Hepatic stellate cell (primary cell): ENCODE measurements around the gene PITPNM2.

Experiments
- DNase-seq: peaks from one replicate; pipeline ENCODE4 v3.0.0; 2011; ENCODE audit warnings: low spot score

The PITPNM2 gene

DNA sequence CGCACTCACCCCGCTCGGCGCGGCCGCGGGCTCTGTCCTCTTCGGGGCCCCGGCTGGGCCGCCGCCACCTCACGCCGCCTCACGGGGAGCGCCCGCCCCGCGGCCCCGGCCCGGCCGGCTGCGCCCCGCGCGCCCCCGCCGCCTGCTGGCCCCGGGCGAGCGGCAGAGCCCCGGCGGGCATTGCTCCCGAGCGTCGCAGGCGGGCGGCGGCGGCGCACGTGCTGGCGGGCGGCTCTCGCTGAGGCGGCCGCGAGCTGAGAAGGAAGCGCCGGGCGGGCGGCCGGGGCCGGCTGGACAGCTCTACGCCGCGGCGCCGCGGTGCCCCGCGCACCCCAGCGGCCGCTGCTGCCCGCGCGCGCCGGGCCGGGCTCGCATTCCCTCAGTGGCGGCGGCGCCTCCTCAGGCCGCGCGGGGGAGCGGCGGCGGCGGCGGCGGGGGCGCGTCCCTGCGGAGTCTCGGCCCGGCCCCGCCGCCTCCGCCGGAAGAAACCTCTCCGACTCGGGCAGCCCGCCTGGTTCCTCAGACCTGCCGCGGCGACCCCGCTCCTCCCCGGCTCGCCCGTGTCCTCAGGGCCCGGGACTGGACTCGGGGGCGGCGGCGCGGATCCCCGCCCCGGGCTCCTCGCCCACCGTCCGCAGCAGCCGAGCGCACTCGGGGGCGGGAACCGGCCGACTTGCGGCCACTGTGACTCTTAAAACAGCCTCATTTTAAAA is at the start of gene PITPNM2:
Gene PITPNM2 (minus strand): TSS at position 347 of the 713 bp plus-strand sequence. CDS start 116,500 bp downstream, outside the sequence.
- DNase-seq = peak; percentile 76

DNA sequence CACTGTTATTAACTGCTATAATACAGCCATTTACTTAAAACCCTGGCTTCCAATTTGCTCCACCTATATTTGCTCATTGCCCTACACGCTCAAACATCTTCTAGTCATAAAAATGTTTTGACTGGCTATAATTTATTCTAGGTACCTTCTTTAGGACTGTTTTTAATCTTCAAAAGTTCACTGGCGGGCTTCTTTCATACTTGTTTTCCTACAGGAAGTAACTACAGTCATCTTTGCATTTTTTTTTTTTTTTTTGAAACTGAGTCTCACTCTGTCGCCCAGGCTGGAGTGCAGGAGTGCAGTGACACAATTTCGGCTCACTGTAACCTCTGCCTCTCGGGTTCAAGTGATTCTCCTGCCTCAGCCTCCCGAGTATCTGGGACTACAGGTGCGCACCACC is 49.5 kb upstream of the PITPNM2 start:
- no peak for DNase-seq

DNA sequence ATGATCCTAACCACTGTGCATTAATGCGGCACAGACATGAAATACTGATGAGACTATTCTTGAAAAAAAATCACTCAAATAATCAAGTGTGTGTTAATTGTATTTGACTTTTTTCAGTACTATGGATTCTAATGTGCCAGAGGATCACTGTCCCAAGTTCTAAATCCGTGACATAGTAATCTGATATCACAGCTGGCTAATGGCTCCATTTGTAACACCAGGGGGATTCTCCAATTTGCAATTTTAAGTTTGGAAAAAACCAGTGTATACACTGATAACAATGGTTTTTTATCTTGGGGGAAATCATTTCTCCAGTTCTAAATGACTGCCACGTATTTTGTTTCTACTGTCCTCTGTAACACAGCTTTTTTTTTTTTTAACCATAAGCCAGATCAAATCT is 49.0 kb upstream of the PITPNM2 start:
- DNase-seq = no peak

DNA sequence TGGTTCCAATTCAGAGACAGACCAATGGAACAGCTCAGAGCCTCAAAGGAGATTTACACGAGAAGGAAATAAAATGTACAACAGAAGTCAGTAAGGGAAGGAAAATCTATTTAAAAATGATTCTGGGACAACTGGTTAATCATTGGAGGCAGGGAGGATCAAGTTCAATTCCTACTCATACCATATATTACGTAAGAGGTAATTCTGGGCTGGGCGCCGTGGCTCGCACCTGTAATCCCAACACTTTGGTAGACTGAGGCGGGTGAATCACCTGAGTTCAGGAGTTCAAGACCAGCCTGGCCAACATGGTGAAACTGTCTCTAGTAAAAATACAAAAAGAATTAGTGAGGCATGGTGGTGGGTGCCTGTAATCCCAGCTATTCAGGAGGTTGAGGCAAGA is 36.7 kb upstream of the PITPNM2 start:
- DNase-seq = no peak

DNA sequence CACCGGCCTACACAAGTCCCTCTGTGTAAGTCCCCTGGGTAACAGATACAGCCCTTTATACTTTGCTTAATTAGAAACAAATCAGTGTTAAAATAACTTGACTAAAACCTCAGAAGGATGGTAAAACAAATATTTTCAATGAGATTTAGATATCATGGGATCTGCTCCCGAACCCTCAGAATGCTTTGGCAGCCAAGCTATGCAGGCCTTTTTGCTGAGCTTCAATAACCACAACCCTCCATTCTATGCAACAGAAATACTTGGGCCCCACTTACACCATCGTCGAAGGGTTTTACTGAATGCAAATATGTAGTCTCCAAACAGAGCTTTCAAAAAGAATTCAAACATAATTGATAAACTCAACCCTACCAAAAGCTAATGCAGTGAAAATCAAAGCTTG is 29.3 kb upstream of the PITPNM2 start:
- no peak for DNase-seq

DNA sequence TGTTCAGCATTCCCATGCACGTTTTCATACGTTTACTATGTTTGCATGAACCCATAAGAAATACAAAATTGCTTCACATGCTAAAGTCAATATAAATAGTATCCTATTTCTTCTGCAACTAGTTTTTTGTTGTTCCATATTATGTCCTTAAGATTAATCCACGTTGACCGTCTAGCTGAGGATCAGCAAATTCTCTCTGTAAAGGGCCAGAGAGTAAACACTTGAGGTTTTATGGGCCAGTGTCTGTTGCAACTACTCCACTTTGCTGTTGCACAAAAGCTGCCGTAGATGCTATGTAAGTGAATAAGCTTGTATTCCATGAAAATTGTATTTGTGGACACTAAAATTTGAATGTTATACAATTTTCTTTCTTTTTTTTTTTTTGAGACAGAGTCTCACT is 21.1 kb upstream of the PITPNM2 start:
- DNase-seq = no peak

DNA sequence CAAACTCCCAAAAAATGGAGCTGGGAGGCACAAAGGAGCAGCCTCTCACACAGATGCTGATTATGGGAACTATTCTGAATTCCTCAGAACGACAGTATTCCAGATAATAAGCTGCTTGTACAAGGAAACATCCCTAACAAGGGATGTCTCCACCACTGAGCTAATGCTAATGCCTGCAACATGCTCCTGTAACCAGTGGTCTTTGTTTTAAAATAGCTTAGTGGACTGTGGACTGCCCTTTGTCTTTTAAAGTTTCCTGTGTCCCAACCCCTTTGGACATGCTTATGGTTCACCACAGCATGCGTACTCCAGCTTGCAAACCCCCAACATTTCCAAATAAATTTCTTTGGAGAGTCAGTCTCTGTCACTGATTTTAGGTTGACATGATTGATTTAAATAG is 16.4 kb upstream of the PITPNM2 start:
- DNase-seq = no peak

DNA sequence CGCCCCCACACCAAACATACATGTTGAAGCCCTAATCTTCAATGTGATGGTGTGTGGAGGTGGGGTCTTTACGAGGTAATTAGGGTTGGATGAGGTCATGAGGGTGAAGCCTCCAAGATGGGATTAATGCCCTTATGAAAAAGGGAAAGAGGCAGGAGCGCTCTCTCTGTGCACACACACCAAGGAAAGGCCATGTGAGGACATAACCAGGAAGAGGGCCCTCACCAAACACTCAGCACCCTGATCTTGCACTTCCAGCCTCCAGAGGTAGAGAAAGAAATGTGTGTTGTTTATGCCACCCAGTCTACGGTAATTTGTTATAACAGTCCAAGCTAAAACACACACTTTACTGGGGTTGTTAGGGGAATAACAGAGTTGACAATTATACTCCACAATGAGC is 14.6 kb upstream of the PITPNM2 start:
- DNase-seq = no peak

DNA sequence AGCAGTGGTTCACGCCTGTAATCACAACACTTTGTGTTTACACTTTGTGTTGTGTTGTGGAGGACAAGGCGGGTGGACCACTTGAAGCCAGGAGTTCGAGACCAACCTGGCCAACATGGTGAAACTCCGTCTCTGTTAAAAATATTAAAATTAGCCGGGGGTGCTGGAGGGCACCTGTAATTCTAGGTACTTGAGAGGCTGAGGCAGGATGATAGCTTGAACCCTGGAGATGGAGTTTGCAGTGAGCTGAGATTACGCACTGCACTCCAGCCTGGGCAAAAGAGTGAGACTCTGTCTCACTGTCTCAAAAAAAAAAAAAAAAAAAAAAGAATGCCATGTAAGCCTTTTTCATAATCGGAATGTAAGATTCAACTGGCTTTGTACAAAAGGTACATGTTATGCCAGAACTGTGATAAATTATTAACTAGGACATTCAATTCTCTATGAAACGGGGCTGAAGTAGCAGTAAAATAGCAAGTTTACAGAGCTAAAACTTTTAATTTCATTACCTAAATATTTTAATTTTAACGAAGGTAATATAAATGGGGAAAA is 13.9 kb upstream of the PITPNM2 start:
- DNase-seq = no peak

DNA sequence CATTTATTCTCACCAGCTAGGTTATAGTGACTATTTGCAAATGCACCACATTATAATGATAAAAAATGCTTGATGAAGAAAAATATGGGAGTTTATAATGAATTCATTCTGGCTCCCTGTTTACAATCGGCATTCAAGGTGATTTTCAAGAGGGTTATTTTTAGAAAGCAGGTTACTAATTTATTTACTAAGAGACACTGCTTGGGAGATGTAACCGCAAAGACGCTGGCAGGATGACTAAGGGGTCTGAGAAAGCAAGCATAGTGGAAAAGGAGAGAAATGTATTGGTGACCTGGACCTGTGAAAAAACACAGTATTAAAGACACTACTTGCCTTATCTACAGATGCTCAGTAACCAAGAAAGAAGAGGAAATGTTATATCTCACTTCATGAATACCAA is 13.3 kb upstream of the PITPNM2 start:
- DNase-seq = no peak

DNA sequence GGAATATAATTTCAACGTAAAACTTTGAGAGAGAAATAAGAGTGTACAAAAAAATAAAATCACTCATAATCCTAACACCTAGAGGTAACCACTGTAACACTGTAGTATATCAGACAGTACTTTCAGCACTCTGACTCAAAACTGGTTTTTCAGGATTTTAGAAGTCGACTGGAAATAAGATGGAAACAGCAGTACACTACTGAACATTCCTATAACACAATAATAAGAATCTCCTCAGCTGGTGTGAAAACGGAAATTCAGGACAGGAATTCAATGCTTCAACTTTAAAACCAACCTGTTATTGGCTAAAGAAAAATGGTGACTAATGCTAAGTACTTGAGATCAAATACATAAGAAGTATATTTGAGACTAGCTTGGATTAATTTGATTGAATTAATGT is 12.3 kb upstream of the PITPNM2 start:
- no peak for DNase-seq

DNA sequence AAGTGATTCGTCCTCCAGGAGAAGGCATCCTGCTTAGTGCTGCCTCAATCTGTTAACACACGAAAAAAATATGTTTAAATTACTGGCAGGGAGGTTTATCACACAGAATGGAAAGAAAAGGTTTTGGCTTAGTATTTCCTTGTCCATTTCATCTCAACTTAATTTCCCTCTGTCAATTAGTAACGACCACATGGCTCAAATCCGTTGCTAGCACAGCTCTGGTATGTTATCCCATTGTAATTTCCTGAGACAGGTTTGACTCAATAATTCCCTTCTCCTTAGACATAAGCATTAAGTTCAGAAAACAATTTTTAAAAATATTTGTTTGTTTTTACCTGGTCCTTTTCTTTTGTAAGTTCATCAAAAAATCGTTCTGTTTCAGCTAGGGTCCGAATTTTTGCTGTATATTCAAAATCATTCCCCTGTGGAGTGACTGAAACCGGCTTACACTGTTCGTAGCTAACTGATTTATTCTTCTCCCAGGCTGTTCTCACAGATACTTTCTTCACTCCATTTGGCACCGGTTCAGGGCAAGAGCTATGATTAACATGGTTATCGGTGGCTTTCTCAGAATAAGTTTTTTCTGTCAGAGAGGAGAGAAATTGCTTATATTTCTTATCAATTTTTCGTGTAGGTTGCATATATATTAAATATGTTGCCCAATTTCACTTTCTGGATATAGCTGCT is 10.1 kb upstream of the PITPNM2 start:
- DNase-seq = no peak

DNA sequence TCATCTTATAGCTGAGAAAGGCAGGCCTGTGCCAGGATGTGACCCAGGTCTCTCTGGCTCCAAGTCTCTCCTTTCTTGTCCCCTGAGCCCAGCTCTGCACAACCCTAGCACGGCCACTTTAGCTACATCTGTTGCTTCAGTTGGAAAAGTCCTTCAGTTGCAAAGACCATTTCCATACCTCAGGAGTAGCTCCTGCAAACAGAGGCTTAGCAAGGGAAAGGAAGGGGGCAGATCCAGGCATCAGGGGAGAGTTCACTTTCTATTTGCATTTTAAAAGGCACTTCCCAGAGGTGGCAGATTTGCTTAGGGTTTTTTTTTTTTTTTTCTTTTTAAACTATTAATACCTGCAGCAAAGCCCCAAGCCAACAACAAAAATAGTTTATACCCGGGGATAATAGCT is 3.0 kb upstream of the PITPNM2 start:
- DNase-seq = no peak

DNA sequence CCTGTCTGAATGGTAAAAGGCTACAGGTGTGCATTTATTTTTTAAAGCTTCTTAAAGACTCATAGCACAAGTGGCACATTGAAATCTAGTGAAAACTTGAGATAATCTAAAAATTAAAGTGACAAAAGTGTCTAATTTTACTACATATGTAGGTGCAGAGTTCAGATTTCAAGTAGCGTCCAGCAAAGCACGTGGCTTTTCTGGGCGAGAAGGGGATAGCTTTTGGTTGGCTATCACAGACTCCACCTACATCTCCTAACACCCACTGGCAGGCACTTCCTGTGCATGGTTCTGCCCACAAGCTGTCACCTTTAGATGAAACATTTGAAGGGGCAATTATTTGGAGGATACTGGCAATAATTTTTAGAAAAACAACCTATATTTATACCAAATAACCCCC is 1.9 kb upstream of the PITPNM2 start:
- DNase-seq = no peak

DNA sequence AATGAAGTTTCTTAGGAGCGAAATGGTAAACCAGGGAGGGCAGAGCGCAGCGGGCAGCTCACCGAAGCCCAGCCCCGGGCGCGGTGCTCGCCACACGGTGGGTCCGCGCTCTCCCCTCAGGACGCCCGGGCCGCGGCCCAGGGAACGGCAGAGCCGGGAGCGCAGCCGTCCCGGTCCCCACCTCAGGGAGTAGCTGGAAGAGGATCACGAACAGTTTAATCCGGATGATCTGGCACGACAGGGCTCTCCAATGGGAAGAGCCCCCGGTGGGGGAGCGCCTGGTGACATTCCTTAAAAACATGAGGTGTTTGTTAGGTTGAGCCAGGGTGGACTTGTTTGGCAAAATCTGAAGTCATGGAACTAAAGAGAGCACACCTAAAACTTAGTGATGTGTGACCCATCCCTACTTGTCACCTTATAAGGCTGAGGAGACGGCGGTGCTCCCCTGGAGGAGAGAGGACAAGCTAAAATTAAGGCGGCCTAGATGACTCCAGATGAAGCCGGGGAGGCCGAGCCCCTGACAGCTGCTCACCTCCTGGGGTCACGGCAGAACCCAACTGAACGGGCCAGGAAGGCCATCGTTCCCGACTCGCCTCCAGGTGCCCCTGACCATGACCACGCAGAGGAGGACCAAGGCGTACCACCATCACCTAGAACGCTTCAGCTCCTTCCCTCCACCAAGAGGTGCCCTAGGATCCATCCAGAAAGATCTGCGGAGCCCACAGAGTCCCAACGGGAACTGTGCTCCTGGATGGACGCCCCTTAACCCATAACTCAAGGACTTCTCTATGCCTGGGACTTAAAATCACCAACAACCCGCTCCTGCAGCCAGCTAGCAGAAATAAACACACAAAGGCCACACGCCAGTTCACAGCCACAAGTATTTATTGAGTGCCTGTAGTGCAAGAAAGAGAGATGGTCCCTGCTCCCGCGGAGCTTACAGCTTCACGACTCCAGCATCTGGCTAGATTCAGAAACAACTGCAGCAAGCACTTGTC is 866 bp upstream of the PITPNM2 start:
- DNase-seq = peak; percentile 40

DNA sequence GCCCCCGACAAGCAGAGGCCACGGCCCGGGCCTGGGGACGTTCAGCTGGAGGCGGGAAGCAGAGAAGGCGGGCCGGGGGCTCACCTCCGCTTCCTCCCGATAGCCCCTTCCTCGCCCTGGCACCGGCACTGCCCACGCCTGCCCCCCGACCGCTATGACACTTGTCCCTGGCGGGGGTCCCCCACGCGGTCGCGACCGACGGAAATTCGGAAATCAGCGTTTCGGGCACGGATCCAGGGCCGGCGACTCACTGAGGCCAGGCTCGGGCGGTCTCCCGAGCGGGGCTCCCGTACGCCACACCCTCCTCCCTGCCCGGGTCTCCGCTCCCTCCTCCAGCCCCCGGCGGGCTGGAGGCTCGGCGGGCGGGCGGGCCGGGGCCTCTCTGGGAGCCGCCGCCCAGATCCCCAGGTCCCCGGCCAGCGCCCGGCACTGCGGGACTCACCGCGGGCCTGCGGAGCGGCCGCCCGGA is 581 bp downstream of the PITPNM2 start:
- DNase-seq = peak; percentile 55

DNA sequence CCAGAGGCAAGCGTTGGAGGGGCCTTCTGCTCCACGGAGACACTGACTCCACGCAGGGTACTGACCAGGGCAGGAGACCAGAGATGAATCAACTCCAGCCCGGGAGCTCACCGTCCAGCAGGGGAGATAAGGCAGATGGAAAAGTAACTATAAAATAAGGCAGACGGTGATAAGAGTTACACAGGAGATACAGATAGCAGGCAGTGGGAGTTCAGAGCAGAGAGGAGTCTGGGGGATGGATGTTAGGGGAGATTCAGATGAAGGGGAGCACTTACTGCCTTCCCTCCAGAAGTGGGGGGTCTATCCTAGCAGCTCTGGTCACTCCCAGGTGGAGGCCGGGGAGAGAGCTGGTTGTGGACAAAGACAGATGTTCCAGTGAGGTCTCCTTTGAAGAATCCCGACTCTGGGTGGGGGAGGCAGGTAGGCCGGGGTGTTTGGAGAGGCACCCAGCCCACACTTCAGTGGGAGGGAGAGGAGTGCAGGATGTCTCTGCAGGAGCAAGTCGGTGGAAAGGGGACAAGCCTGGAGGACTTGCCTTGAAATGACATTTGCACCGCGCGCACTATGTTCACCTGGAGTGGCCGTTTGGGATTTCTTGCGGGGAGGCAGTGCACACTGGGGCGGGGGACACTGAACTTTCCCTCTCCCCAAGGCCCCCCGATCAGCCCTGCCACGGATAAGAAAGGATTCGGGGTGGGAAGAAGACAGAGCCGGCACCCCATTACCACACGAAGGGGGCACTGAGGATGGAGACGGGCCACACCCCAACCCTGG is 1.2 kb downstream of the PITPNM2 start:
- peak; percentile 12 for DNase-seq

DNA sequence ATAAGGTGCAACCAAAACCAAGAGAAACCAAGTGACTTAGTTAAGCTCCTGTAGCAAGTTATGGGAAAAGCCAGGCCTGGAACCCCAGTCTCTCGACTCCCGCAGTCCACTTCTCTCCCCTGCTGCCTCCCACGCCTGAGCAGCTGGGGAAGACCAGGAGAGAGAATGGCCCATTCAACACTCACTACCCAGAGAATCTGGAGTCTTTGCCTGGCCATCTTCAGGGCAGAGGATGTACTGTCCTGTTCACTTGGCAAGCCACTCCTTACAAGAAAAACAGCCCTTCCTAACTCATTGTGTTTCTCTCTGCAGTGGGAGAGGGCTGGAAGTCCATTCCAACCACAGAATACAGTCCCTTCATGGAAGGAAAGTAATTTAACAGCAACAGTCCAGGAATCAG is 1.8 kb downstream of the PITPNM2 start:
- DNase-seq = peak; percentile 17

DNA sequence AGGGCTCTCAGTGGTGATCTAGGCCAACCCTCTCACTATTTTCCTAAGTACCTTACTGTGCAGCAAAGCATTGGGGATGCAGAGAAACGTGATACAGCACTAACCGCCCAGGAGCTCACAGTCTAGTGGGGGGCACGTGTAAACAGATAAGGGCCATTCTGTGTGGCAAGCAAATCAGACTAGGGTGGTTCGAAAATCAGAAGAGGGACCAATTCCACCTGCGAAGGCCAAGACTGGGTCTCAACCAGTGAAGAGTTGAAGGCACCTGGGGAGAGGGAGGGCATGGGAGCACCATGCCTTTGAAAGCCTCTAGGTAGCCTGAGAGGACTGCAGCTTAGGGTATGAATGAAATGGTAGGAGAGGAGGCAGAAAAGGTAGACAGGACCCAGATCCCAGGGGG is 2.2 kb downstream of the PITPNM2 start:
- no peak for DNase-seq

DNA sequence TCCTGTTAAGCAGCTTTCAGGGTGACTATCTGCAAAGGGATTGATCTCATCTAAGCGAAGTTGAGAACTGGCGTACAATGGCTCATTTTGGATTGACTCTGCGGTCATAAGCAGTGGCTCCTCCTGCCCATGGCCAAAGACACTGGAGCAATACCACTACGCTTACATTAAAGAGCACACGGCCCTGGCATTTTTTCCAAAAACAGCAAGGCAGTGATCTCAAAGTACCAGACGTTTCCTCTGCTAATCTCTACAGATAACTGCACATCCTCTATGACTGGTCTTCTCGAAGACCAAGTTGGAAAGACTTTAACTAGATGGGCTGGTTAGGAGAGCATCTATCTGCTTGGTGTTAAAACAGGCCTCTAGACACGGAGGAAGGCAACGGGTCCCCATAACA is 2.7 kb downstream of the PITPNM2 start:
- no peak for DNase-seq

DNA sequence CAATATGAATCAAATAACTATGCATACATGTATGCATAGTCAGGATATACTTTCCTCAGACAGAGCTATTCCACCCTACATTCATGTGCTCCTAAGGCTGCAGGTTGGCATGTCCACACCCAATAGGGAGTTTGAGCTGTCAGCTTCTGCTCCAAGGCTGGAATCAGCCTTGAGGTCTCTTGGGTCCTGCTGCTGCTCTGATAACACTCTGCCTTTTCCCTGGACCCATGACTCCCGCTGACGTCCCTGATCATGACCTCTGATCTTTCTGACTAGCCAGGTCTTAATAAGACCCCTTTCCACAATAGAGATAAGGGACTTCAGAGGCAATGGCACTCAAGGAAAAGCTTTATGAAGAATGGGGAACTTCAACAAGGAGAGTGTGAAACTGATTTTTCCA is 5.7 kb downstream of the PITPNM2 start:
- no peak for DNase-seq
